Endothelial cell of hepatic sinusoid (primary cell): ENCODE measurements around the gene DOCK1.

Experiments
- in situ Hi-C: cut with HindIII; loops from 2 replicates; pipeline ENCODE4 v1.10.0; 2017; ENCODE audit warnings: low sequenced_read_pairs

DOCK1 gene

GRCh38 chr10:127320176-127320575 is 414.9 kb downstream of the DOCK1 start:
- in situ Hi-C loops: no loop called here

- in situ Hi-C loops: no loop called here
Observed at GRCh38 chr10:127322286-127322685, 417.1 kb downstream of the DOCK1 start.

GRCh38 chr10:127325506-127325905 is 420.3 kb downstream of the DOCK1 start:
- in situ Hi-C loops: no loop called here

GRCh38 chr10:127326883-127327282 is 421.7 kb downstream of the DOCK1 start:
- in situ Hi-C loops: no loop called here

- in situ Hi-C loops: no loop called here
Observed at GRCh38 chr10:127331696-127332095, 426.5 kb downstream of the DOCK1 start.

GRCh38 chr10:127332631-127333030 is 427.4 kb downstream of the DOCK1 start:
- in situ Hi-C loops: no loop called here

- in situ Hi-C loops: no loop called here
Observed at GRCh38 chr10:127337801-127338200, 432.6 kb downstream of the DOCK1 start.

- in situ Hi-C loops: no loop called here
Observed at GRCh38 chr10:127338399-127339110, 433.3 kb downstream of the DOCK1 start.

GRCh38 chr10:127343821-127344220 is 438.6 kb downstream of the DOCK1 start:
- in situ Hi-C loops: no loop called here

- in situ Hi-C loops: no loop called here
Observed at GRCh38 chr10:127344346-127344745, 439.1 kb downstream of the DOCK1 start.

- in situ Hi-C loops: no loop called here
Observed at GRCh38 chr10:127345231-127345965, 440.2 kb downstream of the DOCK1 start.

GRCh38 chr10:127346604-127347003 is 441.4 kb downstream of the DOCK1 start:
- in situ Hi-C loops: no loop called here

- in situ Hi-C loops: no loop called here
Observed at GRCh38 chr10:127347202-127347959, 442.2 kb downstream of the DOCK1 start.

GRCh38 chr10:127349737-127350136 is 444.5 kb downstream of the DOCK1 start:
- in situ Hi-C loops: no loop called here

GRCh38 chr10:127351542-127351941 is 446.3 kb downstream of the DOCK1 start:
- in situ Hi-C loops: no loop called here

- in situ Hi-C loops: no loop called here
Observed at GRCh38 chr10:127353544-127353943, 448.3 kb downstream of the DOCK1 start.

GRCh38 chr10:127354255-127354654 is 449.0 kb downstream of the DOCK1 start:
- in situ Hi-C loops: no loop called here

GRCh38 chr10:127354992-127355391 is 449.8 kb downstream of the DOCK1 start:
- in situ Hi-C loops: no loop called here

GRCh38 chr10:127356360-127356759 is 451.1 kb downstream of the DOCK1 start:
- in situ Hi-C loops: no loop called here

GRCh38 chr10:127357265-127357664 is 452.0 kb downstream of the DOCK1 start:
- in situ Hi-C loops: no loop called here

GRCh38 chr10:127358337-127358736 is 453.1 kb downstream of the DOCK1 start:
- in situ Hi-C loops: no loop called here

- in situ Hi-C loops: no loop called here
Observed at GRCh38 chr10:127364034-127364433, 458.8 kb downstream of the DOCK1 start.
